ENCODE data around the gene POU2F2. TPM values are rescaled to one million over a fixed set of nuclear protein-coding genes. Genes with fewer than 3 reads are reported as not detected.

POU2F2 gene
- polyA plus RNA-seq, 1 experiment: 2.2 TPM

- POLR2A ChIA-PET: interaction anchor here (0.7 kb wide), 1 partner anchor 275 kb away, joined by 6 read pairs; no protein-coding TSS in a partner anchor
- Histone ChIP-seq H3K27me3 (ENCODE audit: control insufficient read depth, insufficient read depth, low read length) (no peaks in the 10 kb centered on the region), H3K36me3 (ENCODE audit: control insufficient read depth, insufficient read depth, low read length) (peaks cover 5% of the 10 kb centered on the region), H3K4me3 (ENCODE audit: low read depth, low read length) (no peak overlapping the region)
- DNase-seq (ENCODE audit: low read depth): no peak
- no peak for TF ChIP-seq CTCF (IDR thresholded peaks at IDR 0.05; ENCODE audit: insufficient read depth, low read depth, low read length)
- CTCF ChIA-PET: interaction anchor here (0.7 to 4.5 kb wide), 5 partner anchors 11 to 39 kb away, joined by 3 to 34 read pairs (median 7); partner anchors contain the start of gene POU2F2
These were observed 11.1 kb downstream of the POU2F2 start for GRCh38 chr19:42121036-42121621.

GRCh38 chr19:42120276-42120980, 11.8 kb downstream of the POU2F2 start:
- ChIA-PET POLR2A (no interaction called here), CTCF (interaction anchor here (0.7 to 3.4 kb wide), 3 partner anchors 10 to 121 kb away, joined by 3 to 18 read pairs (median 3); no protein-coding TSS in a partner anchor)
- no peak for DNase-seq (ENCODE audit: low read depth)
- Histone ChIP-seq H3K36me3 (ENCODE audit: control insufficient read depth, insufficient read depth, low read length) (peaks cover 5% of the 10 kb centered on the region), H3K4me3 (ENCODE audit: low read depth, low read length) (no peak overlapping the region), H3K27me3 (ENCODE audit: control insufficient read depth, insufficient read depth, low read length) (no peaks in the 10 kb centered on the region)
- no peak for TF ChIP-seq CTCF (IDR thresholded peaks at IDR 0.05; ENCODE audit: insufficient read depth, low read depth, low read length)

GRCh38 chr19:42117076-42117475, 15.2 kb downstream of the POU2F2 start:
- H3K4me3 ChIP-seq (ENCODE audit: low read depth, low read length): no peak overlapping the region
- TF ChIP-seq CTCF (IDR thresholded peaks at IDR 0.05; ENCODE audit: insufficient read depth, low read depth, low read length): no peak
- POLR2A ChIA-PET: no interaction called here
- H3K36me3 ChIP-seq (ENCODE audit: control insufficient read depth, insufficient read depth, low read length): peaks cover 5% of the 10 kb centered on the region
- DNase-seq (ENCODE audit: low read depth): no peak
- CTCF ChIA-PET: interaction anchor here (0.6 kb wide), 1 partner anchor 68 kb away, joined by 3 read pairs; no protein-coding TSS in a partner anchor
- H3K27me3 ChIP-seq (ENCODE audit: control insufficient read depth, insufficient read depth, low read length): no peaks in the 10 kb centered on the region

GRCh38 chr19:42116308-42117075, 15.8 kb downstream of the POU2F2 start:
- CTCF ChIA-PET: interaction anchor here (0.6 to 9.3 kb wide), 2 partner anchors 16 to 68 kb away, joined by 3 to 89 read pairs; partner anchors contain the start of gene POU2F2
- Histone ChIP-seq H3K27me3 (ENCODE audit: control insufficient read depth, insufficient read depth, low read length) (no peaks in the 10 kb centered on the region), H3K36me3 (ENCODE audit: control insufficient read depth, insufficient read depth, low read length) (peaks cover 5% of the 10 kb centered on the region), H3K4me3 (ENCODE audit: low read depth, low read length) (no peak overlapping the region)
- DNase-seq (ENCODE audit: low read depth): no peak
- TF ChIP-seq CTCF (IDR thresholded peaks at IDR 0.05; ENCODE audit: insufficient read depth, low read depth, low read length): 0 out of 2 replicates have a peak, but pooled peaks have one; percentile 5
- POLR2A ChIA-PET: no interaction called here

- Histone ChIP-seq H3K4me3 (ENCODE audit: low read depth, low read length) (no peak overlapping the region), H3K27me3 (ENCODE audit: control insufficient read depth, insufficient read depth, low read length) (no peaks in the 10 kb centered on the region), H3K36me3 (ENCODE audit: control insufficient read depth, insufficient read depth, low read length) (peaks cover 5% of the 10 kb centered on the region)
- CTCF ChIA-PET: interaction anchor here (9.3 kb wide), 1 partner anchor 17 kb away, joined by 89 read pairs; the partner anchor contains the start of gene POU2F2
- no peak for TF ChIP-seq CTCF (IDR thresholded peaks at IDR 0.05; ENCODE audit: insufficient read depth, low read depth, low read length)
- no peak for DNase-seq (ENCODE audit: low read depth)
- POLR2A ChIA-PET: no interaction called here
These were observed 16.5 kb downstream of the POU2F2 start for GRCh38 chr19:42115705-42116104.

Measured in BJ (cell line).